Measurements from ENCODE around the gene FLRT3.

DNA sequence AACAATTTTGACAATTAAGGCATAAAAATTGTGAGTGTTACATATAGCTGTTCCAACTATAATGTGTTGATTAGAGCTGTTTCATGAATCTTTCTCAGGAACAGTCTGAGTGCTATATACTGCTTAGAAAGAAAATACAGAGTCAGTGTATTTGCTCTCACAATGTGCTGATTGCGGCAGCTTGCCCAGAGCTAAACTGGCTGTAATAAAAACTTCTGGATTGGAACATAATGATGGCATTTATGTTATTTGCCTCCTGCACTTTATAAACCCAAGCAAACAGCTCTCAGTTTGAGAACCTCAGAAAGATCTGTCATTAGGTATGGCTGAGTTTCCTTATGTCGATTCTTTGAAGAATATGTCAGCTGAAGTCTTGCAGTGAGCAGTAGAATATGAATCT, 29.5 kb downstream of the FLRT3 start:
- no peak for TF ChIP-seq GATA3 (IDR thresholded peaks at IDR 0.05; ENCODE audit: low read depth, low read length)
- no peak for TF ChIP-seq GATA2 (IDR thresholded peaks at IDR 0.05; ENCODE audit: low read depth, low read length)
